ENCODE results near the gene RAB11FIP4. TPM values are rescaled to one million over a fixed set of nuclear protein-coding genes. Genes with fewer than 3 reads are reported as not detected.

The RAB11FIP4 gene
- total and polyA plus RNA-seq, 9 donors, result 1.8 to 16.5 (median 6.4) TPM

DNA sequence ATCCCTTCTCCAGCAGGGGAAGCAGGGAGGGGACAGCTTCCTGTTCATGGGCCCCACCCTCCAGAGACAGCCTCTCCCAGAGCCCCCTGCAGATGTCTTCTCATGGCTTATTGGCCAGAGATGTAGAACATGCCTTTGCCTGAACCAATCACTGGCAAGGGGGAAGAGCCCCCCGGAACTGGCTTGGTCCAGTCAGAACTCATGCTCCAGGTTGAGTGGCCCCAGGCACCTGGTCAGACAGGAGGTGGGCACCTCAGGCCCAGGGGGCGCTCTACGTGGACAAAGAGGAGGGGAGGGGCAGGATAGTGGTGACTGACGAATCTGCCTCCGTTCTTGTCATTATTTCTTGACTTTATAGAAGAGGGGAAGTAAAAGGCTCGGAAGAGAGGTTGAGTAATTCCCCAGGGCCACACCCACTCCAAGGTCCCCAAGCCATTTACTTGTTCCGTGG, 23.6 kb downstream of the RAB11FIP4 start:
- intact Hi-C loops (cut with DNase I), result no loop called here
- Histone ChIP-seq H3K36me3 (no peaks in the 10 kb centered on the region), H3K4me1 (ENCODE audit: insufficient read depth) (no peaks in the 10 kb centered on the region), H3K27ac (no peak overlapping the region), H3K27me3 (no peaks in the 10 kb centered on the region), H3K9me3 (no peaks in the 10 kb centered on the region), H3K4me3 (no peak overlapping the region)
- TF ChIP-seq CTCF (IDR thresholded peaks at IDR 0.05) (no peak), EP300 (IDR thresholded peaks at IDR 0.05) (no peak), POLR2A (IDR thresholded peaks at IDR 0.05) (no peak)
- WGBS, 3 donors, result 69 to 74% (median 70%) methylated on average over 7 of the region's 7 CpGs
- no peak for DNase-seq

GRCh38 chr17:31415640-31416502, 24.4 kb downstream of the RAB11FIP4 start:
- Histone ChIP-seq H3K4me3 (no peak overlapping the region), H3K27me3 (no peaks in the 10 kb centered on the region), H3K36me3 (no peaks in the 10 kb centered on the region), H3K9me3 (no peaks in the 10 kb centered on the region), H3K27ac (no peak overlapping the region), H3K4me1 (ENCODE audit: insufficient read depth) (no peaks in the 10 kb centered on the region)
- DNase-seq, result no peak
- TF ChIP-seq POLR2A (IDR thresholded peaks at IDR 0.05) (no peak), CTCF (IDR thresholded peaks at IDR 0.05) (no peak), EP300 (IDR thresholded peaks at IDR 0.05) (no peak)
- WGBS, 3 donors, result 82 to 85% (median 84%) methylated on average over 22 of the region's 22 CpGs
- intact Hi-C loops (cut with DNase I), result no loop called here

- Histone ChIP-seq H3K4me1 (ENCODE audit: insufficient read depth) (no peaks in the 10 kb centered on the region), H3K9me3 (no peaks in the 10 kb centered on the region), H3K4me3 (no peak overlapping the region), H3K27me3 (no peaks in the 10 kb centered on the region), H3K36me3 (no peaks in the 10 kb centered on the region), H3K27ac (no peak overlapping the region)
- TF ChIP-seq CTCF (IDR thresholded peaks at IDR 0.05) (no peak), EP300 (IDR thresholded peaks at IDR 0.05) (no peak), POLR2A (IDR thresholded peaks at IDR 0.05) (no peak)
- intact Hi-C loops (cut with DNase I), result no loop called here
- DNase-seq, result no peak
- 42 to 65% (median 57%) methylated on average over 10 of the region's 10 CpGs for WGBS, 3 donors
Measured at GRCh38 chr17:31416503-31416923, 25.0 kb downstream of the RAB11FIP4 start.

GRCh38 chr17:31417051-31417792, 25.7 kb downstream of the RAB11FIP4 start:
- 82 to 88% (median 88%) methylated on average over 10 of the region's 10 CpGs for WGBS, 3 donors
- intact Hi-C loops (cut with DNase I), result no loop called here
- no peak for DNase-seq
- no peaks in the 10 kb centered on the region for H3K27me3 ChIP-seq
- no peaks in the 10 kb centered on the region for H3K4me1 ChIP-seq (ENCODE audit: insufficient read depth)
- H3K4me3 ChIP-seq, result no peak overlapping the region
- H3K36me3 ChIP-seq, result no peaks in the 10 kb centered on the region
- H3K27ac ChIP-seq, result no peak overlapping the region
- TF ChIP-seq EP300 (IDR thresholded peaks at IDR 0.05) (no peak), CTCF (IDR thresholded peaks at IDR 0.05) (no peak), POLR2A (IDR thresholded peaks at IDR 0.05) (no peak)
- peaks cover 0 to 3% of the 10 kb centered on the region in 2 donors for H3K9me3 ChIP-seq
